ENCODE measurements around the gene TP53I13. TPM values are rescaled to one million over a fixed set of nuclear protein-coding genes. Genes with fewer than 3 reads are reported as not detected.
A peak's percentile ranks its signal among the peaks of the same experiment; 100 is the strongest.

Gene TP53I13
- total and polyA plus RNA-seq, 2 of the 13 experiments (the other 11 are each of a cell fraction or from before 2014, with no cell fraction given) = 16.9 to 25.7 TPM

GRCh38 chr17:29591146-29591736, 22.7 kb downstream of the TP53I13 start (continued):
- TF ChIP-seq ZNF749 (CRISPR knock-in tag; IDR thresholded peaks at IDR 0.05; ENCODE audit: borderline replicate concordance) (0 out of 2 replicates have a peak, but pooled peaks have one; percentile 8), FOXP4 (CRISPR knock-in tag; IDR thresholded peaks at IDR 0.05) (peak; percentile 27), ZNF766 (CRISPR knock-in tag; IDR thresholded peaks at IDR 0.05; ENCODE audit: borderline replicate concordance) (no peak), SMAD3 (CRISPR knock-in tag; IDR thresholded peaks at IDR 0.05) (0 out of 2 replicates have a peak, but pooled peaks have one; percentile 15), ARID4A (CRISPR knock-in tag; IDR thresholded peaks at IDR 0.05; ENCODE audit: borderline replicate concordance) (peak; percentile 51; the same call in 1 of the 2 replicates), ZNF468 (CRISPR knock-in tag; IDR thresholded peaks at IDR 0.05) (no peak), NPAS2 (CRISPR knock-in tag; IDR thresholded peaks at IDR 0.05; ENCODE audit: borderline replicate concordance) (no peak), POLR2AphosphoS5 (IDR thresholded peaks at IDR 0.05; ENCODE audit: low read depth, low read length) (no peak), ZNF276 (CRISPR knock-in tag; IDR thresholded peaks at IDR 0.05; ENCODE audit: low read depth) (0 out of 2 replicates have a peak, but pooled peaks have one; percentile 41), SAP130 (CRISPR knock-in tag; IDR thresholded peaks at IDR 0.05; ENCODE audit: low read depth) (peak; percentile 54; the same call in 1 of the 2 replicates), DNMT1 (CRISPR knock-in tag; IDR thresholded peaks at IDR 0.05) (no peak), NCOA2 (CRISPR knock-in tag; IDR thresholded peaks at IDR 0.05) (no peak), CERS6 (CRISPR knock-in tag; IDR thresholded peaks at IDR 0.05) (no peak), RXRB (CRISPR knock-in tag; IDR thresholded peaks at IDR 0.05; ENCODE audit: borderline replicate concordance) (0 out of 2 replicates have a peak, but pooled peaks have one; percentile 27), MED1 (CRISPR knock-in tag; IDR thresholded peaks at IDR 0.05) (no peak; the same call in none of the 2 replicates), E2F5 (CRISPR knock-in tag; conservative IDR thresholded peaks at IDR 0.05) (no peak), KDM5B (CRISPR knock-in tag; IDR thresholded peaks at IDR 0.05; ENCODE audit: borderline replicate concordance) (peak; percentile 27; the same call in 1 of the 2 replicates), ZNF547 (CRISPR knock-in tag; IDR thresholded peaks at IDR 0.05) (0 out of 2 replicates have a peak, but pooled peaks have one; percentile 17), RFX1 (IDR thresholded peaks at IDR 0.05) (no peak), ZNF660 (CRISPR knock-in tag; IDR thresholded peaks at IDR 0.05; ENCODE audit: borderline replicate concordance, low read depth) (no peak)

All from HepG2 (cell line).